GM21515 (cell line): ENCODE measurements around the gene RFT1.
"Not testable (repeated sequence)": the region's sequence is repeated elsewhere in the genome, so short reads cannot be mapped to it uniquely, and the experiment has no call there.

Experiments
- ATAC-seq: cut with Tn5 transposase; IDR thresholded peaks from one replicate; pipeline ENCODE4 v1.9.1; 2021; ENCODE audit not compliant: unreplicated experiment

RFT1 gene

GRCh38 chr3:53072653-53073552 lies 57.3 kb downstream of the RFT1 start:
- ATAC-seq, result peak; percentile 90

- no peak for ATAC-seq
Observed at GRCh38 chr3:53071882-53072431, 58.3 kb downstream of the RFT1 start.

- ATAC-seq, result no peak
Observed at GRCh38 chr3:53069422-53070068, 60.7 kb downstream of the RFT1 start.

GRCh38 chr3:53068176-53068575 lies 62.1 kb downstream of the RFT1 start:
- no peak for ATAC-seq

- no peak for ATAC-seq
Observed at GRCh38 chr3:53067567-53067966, 62.7 kb downstream of the RFT1 start.

DNA sequence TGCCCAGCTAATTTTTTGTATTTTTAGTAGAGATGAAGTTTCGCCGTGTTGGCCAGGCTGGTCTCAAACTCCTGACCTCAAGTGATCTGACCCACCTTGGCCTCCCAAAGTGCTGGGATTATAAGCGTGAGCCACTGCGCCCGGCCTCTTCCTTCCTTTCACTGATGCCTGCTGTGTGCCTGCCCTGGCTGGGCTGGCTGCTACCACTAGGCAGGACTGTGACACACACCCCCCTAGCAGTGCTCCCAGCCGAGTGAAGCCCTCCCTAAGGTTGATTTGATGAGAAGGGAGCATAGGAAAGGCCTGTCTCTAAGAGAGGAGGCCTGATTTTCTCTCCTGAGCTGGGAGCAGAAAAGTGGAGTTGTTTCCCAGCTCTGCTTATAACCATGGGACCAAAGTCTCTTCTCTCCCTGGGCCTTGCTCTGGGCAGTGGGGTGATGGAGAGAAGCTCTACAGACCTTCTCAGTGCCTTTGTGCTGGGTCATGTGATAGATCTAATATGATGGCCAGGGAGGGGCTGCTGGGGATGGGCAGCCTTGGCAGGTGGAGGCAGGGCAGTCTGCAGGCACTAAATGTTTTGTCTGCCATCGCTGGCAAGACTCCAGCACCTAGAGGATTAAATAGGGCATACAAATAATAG lies 64.3 kb downstream of the RFT1 start:
- no peak for ATAC-seq

DNA sequence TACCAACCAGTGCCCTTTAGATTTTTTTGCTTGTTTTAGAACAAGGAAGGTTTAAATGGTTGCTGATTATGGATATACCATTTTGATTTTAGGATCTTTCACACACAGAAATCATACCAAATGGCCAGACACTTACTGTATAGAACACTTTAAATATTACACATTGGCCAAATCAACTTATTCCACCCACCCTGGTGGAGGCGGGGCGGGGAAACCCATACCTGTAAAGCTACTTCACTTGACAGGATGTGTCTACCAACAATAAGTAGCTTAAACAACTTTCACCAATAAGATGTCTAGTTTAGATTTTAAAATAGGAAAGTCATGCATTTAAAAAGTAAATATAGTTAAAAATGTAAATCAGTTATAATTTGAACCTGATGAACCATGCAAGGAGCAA lies 67.3 kb downstream of the RFT1 start:
- ATAC-seq, result no peak

DNA sequence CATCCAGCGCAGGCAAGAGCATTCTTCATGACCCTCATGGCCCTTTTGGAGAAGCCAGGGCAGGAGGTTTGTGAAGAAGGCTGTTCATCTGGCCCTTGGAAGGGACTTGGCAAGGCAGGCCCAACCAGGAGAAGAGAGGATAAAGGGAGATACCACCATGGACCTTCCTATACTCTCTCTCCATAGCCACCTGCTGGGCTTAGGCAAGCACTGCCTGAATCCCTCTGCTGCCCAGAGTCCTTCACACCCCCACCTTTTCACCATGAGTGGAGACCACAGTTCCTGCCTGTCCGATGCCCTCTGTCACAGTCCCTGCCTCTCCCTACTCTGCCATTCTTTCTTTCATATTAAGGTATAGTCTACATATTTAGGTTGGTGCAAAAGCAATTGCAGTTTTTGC lies 73.8 kb downstream of the RFT1 start:
- ATAC-seq, result no peak

GRCh38 chr3:53054233-53054632 lies 76.0 kb downstream of the RFT1 start:
- ATAC-seq, result not testable (repeated sequence)

- no peak for ATAC-seq
Observed at GRCh38 chr3:53051929-53052328, 78.3 kb downstream of the RFT1 start.

- no peak for ATAC-seq
Observed at GRCh38 chr3:53049987-53050386, 80.2 kb downstream of the RFT1 start.

GRCh38 chr3:53046171-53047170 lies 83.8 kb downstream of the RFT1 start:
- peak; percentile 34 for ATAC-seq

DNA sequence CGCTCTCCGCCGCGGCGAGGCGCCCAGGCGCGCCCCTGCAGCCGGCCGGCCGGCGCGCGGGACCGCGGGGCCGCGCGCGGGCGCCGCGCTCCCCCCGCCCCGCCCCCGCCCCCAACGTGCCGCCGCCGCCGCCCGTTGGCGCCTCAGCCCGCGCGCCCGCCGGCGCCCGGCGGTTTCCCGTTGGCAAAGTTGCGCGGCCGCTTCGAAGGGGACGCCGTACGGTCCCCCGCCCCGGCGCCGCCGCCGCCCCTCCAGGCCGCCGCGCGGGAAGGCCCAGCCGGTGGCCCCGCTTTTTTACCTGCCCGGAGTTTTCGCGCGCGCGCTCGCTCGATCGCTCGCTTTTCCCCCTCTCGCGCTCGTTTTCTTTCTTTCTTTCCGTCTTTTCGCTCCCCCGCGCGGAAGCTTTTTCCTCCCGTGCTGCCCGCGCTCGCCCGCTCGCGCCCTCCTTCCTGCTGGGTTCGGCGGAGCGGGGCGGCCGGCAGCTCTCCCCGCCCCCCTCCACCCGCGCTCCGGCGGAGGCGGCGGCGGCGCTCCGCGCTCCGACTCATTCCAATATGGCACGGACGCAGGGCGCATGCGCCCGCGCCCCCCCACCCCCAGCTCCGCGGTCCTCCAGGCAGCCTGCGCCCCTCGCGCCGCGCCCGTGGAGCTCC lies 84.6 kb downstream of the RFT1 start, which contains the start of gene SFMBT1:
SFMBT1 (minus strand) TSS at position 556 of the 653 bp plus-strand sequence. CDS start 76,945 bp downstream, outside the sequence.
- peak; percentile 37 for ATAC-seq

- peak; percentile 40 for ATAC-seq
Observed at GRCh38 chr3:53044711-53045517, 85.3 kb downstream of the RFT1 start.

GRCh38 chr3:53044371-53044710 lies 85.9 kb downstream of the RFT1 start:
- no peak for ATAC-seq

GRCh38 chr3:53043738-53044137 lies 86.5 kb downstream of the RFT1 start:
- ATAC-seq, result no peak

GRCh38 chr3:53042651-53043050 lies 87.6 kb downstream of the RFT1 start:
- ATAC-seq, result no peak

GRCh38 chr3:53040351-53040820 lies 89.8 kb downstream of the RFT1 start:
- ATAC-seq, result no peak

DNA sequence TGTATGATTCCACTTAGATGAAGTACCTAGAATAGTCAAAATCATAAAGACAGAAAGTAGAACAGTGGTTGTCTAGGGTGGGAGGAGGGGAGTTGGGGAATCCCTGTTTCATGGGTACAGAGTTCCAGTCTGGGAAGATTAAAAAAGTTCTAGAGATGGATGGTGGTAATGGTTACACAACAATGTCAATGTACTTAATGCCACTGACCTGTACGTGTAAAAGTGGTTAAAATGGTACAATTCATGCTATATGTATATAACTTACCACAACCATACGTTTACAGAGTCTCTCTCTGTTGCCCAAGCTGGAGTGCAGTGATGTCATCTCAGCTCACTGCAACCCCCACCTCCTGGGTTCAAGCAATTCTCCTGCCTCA lies 90.9 kb downstream of the RFT1 start:
- ATAC-seq, result no peak
